ENCODE results near the gene DUSP19. TPM values are rescaled to one million over a fixed set of nuclear protein-coding genes. Genes with fewer than 3 reads are reported as not detected.

Gene DUSP19
- total RNA-seq, 2 donors from 2014 or later = 1.0 to 2.4 TPM

DNA sequence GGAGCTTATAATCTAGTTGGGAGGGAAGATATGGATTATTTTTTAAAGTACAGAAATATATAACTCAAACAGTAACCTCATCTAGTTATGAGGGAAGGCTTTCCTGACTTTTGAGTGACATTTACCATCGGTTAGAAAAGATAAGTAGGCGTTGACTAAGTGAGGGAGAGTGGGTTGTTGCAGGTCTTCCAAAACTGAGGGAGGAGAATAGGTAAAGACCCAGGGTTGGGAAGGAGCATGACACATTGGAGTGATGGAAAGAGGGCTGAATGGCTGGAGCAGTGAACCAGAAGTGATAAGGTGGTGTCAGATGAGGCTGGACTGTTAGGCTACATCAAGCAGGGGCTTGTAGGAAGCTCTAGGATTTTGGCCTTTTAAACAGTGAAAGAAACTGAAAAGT, 35.1 kb downstream of the DUSP19 start:
- DNase-seq (no peak), ATAC-seq (no peak)
- intact Hi-C loops (cut with DNase I, micrococcal nuclease) = no loop called here

DNA sequence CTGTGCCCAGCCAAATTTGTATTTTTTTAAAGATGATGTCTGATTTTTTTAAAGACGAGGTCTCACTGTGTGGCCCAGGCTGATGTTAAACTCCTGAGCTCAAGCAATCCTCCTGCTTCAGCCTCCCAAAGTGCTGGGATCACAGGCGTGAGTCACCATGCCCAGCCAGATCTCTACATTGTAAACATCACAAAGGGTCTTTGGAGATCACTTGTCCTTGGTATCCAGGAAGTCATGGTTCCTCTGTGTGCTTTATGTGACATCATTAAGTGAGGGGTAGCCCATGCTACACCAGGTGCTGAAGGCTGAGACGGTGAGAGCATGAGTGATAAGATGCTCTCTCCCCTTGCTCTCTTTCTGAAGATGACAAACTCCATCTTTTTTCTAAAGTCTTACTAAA, 38.7 kb downstream of the DUSP19 start:
- intact Hi-C loops (cut with DNase I, micrococcal nuclease) = no loop called here
- no peak for ATAC-seq

DNA sequence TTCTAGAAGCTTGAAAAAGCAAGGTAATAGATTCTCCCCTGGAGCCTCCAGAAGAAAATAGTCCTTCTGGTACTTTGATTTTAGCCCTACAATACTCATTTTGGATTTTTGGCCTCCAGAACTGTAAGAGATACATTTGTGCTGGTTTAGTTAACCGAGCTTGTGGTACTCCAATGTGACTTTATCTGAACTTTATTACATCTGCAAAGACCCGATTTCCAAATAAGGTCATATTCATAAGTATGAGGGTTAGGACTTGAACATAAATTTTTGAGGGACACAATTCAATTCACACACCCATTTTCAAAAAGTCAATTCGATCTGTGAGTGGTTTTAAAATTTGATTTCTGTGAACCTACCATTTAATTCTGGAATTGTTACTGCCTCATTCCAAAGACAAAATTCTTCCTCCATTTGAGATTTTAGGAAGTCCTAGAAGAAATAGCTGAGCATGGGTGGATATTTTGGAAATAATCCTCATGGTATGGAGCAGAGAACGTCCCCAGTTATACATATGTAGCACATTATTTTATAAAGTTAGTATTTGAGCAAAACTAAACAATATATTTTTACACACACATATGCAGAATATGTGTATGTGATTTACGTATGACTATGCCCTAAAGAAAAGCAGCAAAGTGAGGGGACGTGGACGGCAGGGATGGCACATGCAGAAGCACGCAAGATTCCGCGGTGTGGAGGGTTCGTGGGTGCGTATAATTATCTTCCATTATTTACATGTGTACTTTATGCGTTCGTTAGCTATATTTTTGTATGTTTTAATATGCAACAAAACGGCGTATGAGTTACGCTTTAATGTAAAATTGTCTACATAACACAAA, 44.8 kb downstream of the DUSP19 start:
- peak in 1 of 2 donors; percentile 18 for DNase-seq
- intact Hi-C loops (cut with DNase I, micrococcal nuclease) = loop anchor here in 1 of 2 donors (5.0 kb wide), 1 partner anchor 46 kb away; the partner anchor contains the start of gene DUSP19
- ATAC-seq = peak; percentile 17

More for the DNA sequence above, 38.7 kb downstream of the DUSP19 start:
- DNase-seq = no peak

DNA sequence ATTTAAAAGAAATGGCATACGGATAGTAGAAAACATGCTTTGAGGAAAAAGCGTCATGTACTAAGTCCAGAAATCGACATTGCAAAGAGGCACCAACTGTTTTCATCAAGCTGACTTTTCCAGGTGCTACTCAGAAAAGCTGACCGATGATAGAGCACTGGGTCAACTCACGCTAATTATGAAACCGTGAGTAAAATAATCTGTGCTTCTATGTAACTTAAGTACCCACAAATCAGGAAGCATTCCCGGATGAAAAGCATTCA, 45.3 kb downstream of the DUSP19 start:
- intact Hi-C loops (cut with DNase I, micrococcal nuclease) = loop anchor here in 1 of 2 donors (5.0 kb wide), 1 partner anchor 47 kb away; the partner anchor contains the start of gene DUSP19
- DNase-seq = no peak
- peak; percentile 35 for ATAC-seq

DNA sequence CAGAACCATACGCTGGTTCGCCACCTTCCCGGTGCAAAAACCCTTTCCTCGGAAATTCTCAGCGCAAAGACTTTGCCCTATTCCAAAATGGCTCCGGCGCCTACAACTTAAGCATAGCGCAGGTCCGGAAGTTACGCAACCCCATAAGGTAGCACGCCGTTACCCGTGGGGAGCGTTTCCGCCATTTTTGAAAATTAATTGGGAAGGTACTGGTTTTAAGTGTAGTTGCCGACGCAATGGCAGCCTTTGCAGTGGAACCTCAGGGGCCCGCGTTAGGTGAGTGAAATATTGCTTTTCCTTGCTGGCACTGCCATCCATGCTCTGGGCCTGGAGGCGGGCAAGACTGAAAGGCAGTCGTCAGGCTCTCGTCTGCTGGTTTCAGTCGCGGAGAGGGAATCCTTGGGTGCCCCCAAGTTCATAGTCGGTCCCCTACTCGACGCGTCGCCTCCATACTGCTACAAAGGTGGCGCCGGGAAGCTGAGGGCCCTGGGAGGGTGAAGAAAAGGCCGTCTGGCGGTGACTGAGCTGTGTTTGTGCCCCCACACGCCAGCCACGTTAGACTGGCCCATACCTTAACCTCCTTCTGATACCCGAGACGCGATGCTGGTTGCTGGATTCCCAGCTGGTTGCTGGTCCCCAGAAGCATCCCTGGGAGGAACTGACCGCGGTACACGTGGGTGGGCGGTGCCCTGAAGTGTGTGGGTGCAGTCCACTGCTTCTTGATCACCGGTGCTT, 45.8 kb downstream of the DUSP19 start, which contains the start of gene NUP35:
NUP35 (plus strand) TSS at position 222 of the 735 bp plus-strand sequence; CDS start at position 237, 15 bp downstream.
- DNase-seq = peak; percentile 83 to 86
- peak; percentile 98 for ATAC-seq
- intact Hi-C loops (cut with DNase I, micrococcal nuclease) = loop anchor here in 1 of 2 donors (5.0 kb wide), 1 partner anchor 47 kb away; the partner anchor contains the start of gene DUSP19

DNA sequence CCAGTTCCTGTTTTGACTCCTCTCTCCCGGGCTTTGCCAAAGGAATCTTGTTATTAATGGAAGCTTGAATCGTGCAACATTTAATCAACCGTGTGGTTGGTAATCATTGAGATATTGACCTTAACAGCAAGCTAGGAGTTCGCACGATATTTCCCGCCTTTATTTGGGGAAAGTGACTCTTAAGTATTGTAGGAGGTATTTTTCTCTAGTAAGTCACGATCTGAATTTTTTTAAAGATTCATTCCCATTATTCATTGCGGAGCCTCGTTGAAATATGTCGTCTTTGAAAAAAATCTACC, 46.4 kb downstream of the DUSP19 start:
- no peak for ATAC-seq
- intact Hi-C loops (cut with DNase I, micrococcal nuclease) = loop anchor here in 1 of 2 donors (5.0 kb wide), 1 partner anchor 48 kb away; the partner anchor contains the start of gene DUSP19
- DNase-seq = no peak

DNA sequence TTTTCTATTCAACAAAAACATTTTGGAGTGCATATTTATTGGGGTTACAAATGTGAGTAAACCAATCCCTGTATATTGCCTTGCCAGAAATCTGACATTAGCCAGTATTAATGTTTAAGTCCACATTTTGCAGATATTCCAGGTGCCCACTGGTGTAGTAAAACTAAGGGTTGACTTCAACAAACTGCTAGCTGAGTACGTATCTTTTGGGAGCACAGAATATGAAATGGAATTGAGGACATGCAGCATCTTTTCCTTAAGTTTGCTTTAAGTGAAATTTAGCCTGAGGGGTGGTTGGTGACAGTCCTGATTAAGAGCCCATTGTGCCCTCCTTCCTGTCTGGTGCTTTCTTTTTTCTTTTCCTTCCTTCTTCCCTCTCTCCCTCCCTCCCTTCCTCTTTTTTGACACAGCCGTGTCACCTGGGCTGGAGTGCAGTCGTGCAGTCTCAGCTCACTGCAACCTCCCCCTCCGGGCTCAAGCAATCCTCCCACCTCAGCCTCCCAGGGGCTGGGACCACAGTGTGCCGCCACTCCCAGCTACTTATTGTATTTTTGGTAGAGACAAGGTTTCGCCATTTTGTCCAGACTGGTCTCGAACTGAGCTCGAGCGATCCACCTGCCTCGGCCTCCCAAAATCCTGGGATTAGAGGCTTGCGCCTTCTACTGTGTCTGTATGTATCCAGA, 47.3 kb downstream of the DUSP19 start:
- no peak for ATAC-seq
- no peak for DNase-seq
- intact Hi-C loops (cut with DNase I, micrococcal nuclease) = no loop called here

DNA sequence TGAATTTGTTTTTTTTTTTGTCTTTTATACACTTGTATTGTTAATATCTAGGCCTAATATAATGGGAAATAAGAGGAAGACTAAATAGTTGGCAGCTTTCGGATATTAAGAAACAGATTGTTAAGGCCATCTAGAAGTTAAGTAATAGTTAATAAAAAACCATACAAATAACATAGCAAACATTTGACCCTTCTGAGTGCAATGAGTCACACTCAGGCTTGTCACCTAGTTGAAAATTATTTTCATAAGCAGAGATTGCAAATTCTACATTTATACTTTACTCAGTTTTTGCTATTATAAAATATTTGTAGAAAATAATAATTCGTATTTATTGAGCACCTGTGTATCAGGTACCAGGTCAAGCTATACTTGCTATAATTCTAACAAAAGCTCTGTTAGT, 48.1 kb downstream of the DUSP19 start:
- ATAC-seq (no peak), DNase-seq (no peak)
- intact Hi-C loops (cut with DNase I, micrococcal nuclease) = no loop called here

DNA sequence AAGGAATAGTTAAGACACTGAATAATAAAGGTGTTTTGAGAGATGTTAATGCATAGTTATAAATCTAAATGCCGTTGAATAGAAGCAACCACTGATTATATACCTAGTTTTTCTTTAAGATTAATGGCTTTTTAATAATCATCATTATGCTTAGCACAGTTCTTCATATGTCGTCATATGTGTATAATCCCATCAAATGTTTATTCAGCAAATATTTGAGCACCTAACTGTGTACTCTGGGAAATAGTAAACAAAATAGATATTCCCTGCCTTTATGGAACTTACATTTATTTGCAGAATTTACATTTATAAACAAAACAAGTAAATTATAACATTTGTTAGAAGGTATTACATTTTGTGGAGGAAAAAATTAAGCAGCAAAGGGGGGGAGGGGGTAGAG, 55.5 kb downstream of the DUSP19 start:
- intact Hi-C loops (cut with DNase I, micrococcal nuclease) = no loop called here
- ATAC-seq = no peak
- no peak for DNase-seq

DNA sequence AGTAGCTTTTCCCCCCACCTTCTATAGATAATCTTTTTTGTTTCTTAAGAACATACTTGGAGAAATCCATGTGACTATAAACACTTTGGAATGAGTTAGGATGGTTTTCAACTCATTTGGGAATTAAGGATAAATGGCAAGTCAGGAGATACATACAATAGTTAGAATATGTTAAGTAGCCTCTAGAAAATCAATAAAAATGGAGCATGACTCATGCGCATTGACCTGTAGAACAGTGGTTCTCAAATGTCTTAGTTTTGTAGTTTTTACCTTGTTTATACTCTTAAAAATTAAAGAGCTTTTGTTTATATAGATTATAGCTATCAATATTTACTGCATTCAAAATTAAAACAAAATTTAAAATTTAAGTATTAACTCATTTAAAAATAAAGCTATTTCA, 70.4 kb downstream of the DUSP19 start:
- ATAC-seq (no peak), DNase-seq (no peak)
- intact Hi-C loops (cut with DNase I, micrococcal nuclease) = no loop called here

DNA sequence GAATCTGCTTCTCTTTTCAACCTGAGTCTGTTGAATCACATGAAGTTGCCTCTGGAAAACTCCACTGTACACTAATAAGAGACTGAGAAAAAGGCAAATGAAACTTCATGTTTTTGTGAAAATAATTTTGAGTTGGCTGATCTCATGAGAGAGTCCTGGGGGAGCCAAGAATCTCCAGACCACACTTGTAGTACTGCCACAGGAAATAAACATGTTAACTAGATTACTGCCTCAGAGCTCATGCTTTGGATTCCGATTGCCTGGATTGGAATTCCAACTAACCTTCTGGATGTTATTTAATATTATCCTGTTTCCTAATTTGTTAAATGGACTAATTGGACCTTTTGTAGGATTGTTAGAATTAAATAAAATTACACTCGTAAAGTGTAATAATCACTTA, 70.9 kb downstream of the DUSP19 start:
- DNase-seq = no peak

More for the DNA sequence above, 70.9 kb downstream of the DUSP19 start:
- no peak for ATAC-seq
- intact Hi-C loops (cut with DNase I, micrococcal nuclease) = no loop called here

Other genes starting within 250 kb of the DUSP19 start
- 10 to 100 TPM; 15.2 to 20.5 TPM for gene FRZB, start 212.1 kb upstream of the DUSP19 start, total RNA-seq
- 100 to 1,000 TPM; 108 to 119 TPM for gene NCKAP1, start 40.3 kb upstream of the DUSP19 start, total RNA-seq
- gene NUP35, start 45.7 kb downstream of the DUSP19 start, total RNA-seq = 10 to 100 TPM in 1 of 2 donors, 1 to 10 TPM in 1; 7.7 to 11.0 TPM